ENCODE data around the gene RBMXL3.

The RBMXL3 gene

DNA sequence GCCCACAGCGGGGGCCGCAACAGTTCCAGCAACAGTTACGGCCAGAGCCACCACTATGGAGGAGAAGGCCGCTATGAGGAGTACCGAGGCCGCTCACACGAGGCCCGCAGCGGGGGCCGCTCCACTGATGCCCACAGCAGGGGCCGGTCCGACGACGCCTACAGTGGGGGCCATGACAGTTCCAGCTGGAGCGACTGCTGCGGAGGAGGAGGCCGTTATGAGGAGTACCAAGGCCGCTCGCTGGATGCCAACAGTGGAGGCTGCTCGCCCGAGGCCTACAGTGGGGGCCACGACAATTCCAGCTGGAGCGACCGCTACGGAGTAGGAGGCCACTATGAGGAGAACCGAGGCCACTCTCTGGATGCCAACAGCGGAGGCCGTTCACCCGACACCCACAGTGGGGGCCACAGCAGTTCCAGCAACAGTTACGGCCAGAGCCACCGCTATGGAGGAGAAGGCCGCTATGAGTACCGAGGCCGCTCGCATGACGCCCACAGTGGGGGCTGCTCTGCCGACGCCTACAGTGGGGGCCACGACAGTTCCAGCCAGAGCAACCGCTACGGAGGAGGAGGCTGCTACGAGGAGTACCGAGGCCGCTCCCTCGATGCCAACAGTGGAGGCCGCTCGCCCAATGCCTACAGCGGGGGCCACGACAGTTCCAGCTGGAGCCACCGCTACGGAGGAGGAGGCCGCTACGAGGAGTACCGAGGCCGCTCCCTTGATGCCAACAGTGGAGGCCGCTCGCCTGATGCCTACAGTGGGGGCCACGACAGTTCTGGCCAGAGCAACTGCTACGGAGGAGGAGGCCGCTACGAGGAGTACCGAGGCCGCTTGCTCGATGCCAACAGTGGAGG lies 1.7 kb downstream of the RBMXL3 start:
- Histone ChIP-seq H3K4me3 (ENCODE audit: low read depth, low read length, poor library complexity, severe bottlenecking) (no peak overlapping the region), H3K27ac (ENCODE audit: low read depth, low read length, poor library complexity, severe bottlenecking) (no peak overlapping the region), H4K20me1 (ENCODE audit: insufficient read depth, low read length) (no peaks in the 10 kb centered on the region), H3F3A (ENCODE audit: insufficient read depth, low read length) (no peaks in the 10 kb centered on the region), H3K9me3 (ENCODE audit: low read length) (no peaks in the 10 kb centered on the region), H3K9ac (ENCODE audit: low read length) (no peak overlapping the region), H3K79me2 (ENCODE audit: insufficient read depth, low read length) (no peaks in the 10 kb centered on the region), H3K9me2 (ENCODE audit: low read depth, low read length) (no peaks in the 10 kb centered on the region), H3K4me1 (ENCODE audit: insufficient read depth, low read length, severe bottlenecking) (no peaks in the 10 kb centered on the region), H3K36me3 (ENCODE audit: insufficient read depth, low read length) (no peaks in the 10 kb centered on the region), H2AFZ (ENCODE audit: low read length) (no peak overlapping the region), H3K4me2 (ENCODE audit: low read length) (no peak overlapping the region), H3K27me3 (ENCODE audit: insufficient read depth, low read length) (no peaks in the 10 kb centered on the region)
- no peak for TF ChIP-seq EZH2 (IDR thresholded peaks at IDR 0.05; ENCODE audit: borderline replicate concordance, low read length)
- TF ChIP-seq, protein P1, sequence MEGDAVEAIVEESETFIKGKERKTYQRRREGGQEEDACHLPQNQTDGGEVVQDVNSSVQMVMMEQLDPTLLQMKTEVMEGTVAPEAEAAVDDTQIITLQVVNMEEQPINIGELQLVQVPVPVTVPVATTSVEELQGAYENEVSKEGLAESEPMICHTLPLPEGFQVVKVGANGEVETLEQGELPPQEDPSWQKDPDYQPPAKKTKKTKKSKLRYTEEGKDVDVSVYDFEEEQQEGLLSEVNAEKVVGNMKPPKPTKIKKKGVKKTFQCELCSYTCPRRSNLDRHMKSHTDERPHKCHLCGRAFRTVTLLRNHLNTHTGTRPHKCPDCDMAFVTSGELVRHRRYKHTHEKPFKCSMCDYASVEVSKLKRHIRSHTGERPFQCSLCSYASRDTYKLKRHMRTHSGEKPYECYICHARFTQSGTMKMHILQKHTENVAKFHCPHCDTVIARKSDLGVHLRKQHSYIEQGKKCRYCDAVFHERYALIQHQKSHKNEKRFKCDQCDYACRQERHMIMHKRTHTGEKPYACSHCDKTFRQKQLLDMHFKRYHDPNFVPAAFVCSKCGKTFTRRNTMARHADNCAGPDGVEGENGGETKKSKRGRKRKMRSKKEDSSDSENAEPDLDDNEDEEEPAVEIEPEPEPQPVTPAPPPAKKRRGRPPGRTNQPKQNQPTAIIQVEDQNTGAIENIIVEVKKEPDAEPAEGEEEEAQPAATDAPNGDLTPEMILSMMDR (IDR thresholded peaks at IDR 0.05; ENCODE audit: low read length) = no peak

DNA sequence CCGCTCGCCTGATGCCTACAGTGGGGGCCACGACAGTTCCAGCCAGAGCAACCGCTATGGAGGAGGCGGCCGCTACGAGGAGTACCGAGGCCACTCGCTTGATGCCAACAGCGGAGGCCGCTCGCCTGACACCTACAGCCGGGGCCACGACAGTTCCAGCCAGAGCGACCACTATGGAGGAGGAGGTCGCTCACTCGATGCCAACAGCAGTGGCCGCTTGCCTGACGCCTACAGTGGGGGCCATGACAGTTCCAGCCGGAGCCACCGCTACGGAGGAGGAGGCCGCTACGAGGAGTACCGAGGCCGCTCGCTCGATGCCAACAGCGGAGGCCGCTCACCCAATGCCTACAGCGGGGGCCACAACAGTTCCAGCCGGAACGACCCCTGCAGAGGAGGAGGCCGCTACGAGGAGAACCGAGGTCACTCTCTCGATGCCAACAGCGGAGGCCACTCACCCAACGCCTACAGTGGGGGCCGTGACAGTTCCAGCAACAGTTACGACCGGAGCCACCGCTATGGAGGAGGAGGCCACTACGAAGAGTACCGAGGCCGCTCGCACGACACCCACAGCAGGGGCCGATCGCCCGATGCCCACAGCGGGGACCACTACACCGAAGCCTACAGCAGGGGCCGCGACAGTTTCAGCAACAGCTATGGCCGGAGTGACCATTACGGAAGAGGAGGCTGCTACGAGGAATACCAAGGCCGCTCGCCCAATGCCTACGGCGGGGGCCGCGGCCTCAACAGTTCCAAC lies 2.5 kb downstream of the RBMXL3 start:
- no peak overlapping the region for H2AFZ ChIP-seq (ENCODE audit: low read length)
- H3K27ac ChIP-seq (ENCODE audit: low read depth, low read length, poor library complexity, severe bottlenecking) = no peak overlapping the region
- H3F3A ChIP-seq (ENCODE audit: insufficient read depth, low read length) = no peaks in the 10 kb centered on the region
- no peaks in the 10 kb centered on the region for H3K4me1 ChIP-seq (ENCODE audit: insufficient read depth, low read length, severe bottlenecking)
- no peak overlapping the region for H3K4me2 ChIP-seq (ENCODE audit: low read length)
- no peak overlapping the region for H3K4me3 ChIP-seq (ENCODE audit: low read depth, low read length, poor library complexity, severe bottlenecking)
- no peaks in the 10 kb centered on the region for H3K9me2 ChIP-seq (ENCODE audit: low read depth, low read length)
- no peak overlapping the region for H3K9ac ChIP-seq (ENCODE audit: low read length)
- no peaks in the 10 kb centered on the region for H3K9me3 ChIP-seq (ENCODE audit: low read length)
- H4K20me1 ChIP-seq (ENCODE audit: insufficient read depth, low read length) = no peaks in the 10 kb centered on the region
- H3K79me2 ChIP-seq (ENCODE audit: insufficient read depth, low read length) = no peaks in the 10 kb centered on the region
- no peaks in the 10 kb centered on the region for H3K36me3 ChIP-seq (ENCODE audit: insufficient read depth, low read length)
- no peaks in the 10 kb centered on the region for H3K27me3 ChIP-seq (ENCODE audit: insufficient read depth, low read length)
- no peak for TF ChIP-seq EZH2 (IDR thresholded peaks at IDR 0.05; ENCODE audit: borderline replicate concordance, low read length)
- TF ChIP-seq, protein P1 (IDR thresholded peaks at IDR 0.05; ENCODE audit: low read length) = no peak

DNA sequence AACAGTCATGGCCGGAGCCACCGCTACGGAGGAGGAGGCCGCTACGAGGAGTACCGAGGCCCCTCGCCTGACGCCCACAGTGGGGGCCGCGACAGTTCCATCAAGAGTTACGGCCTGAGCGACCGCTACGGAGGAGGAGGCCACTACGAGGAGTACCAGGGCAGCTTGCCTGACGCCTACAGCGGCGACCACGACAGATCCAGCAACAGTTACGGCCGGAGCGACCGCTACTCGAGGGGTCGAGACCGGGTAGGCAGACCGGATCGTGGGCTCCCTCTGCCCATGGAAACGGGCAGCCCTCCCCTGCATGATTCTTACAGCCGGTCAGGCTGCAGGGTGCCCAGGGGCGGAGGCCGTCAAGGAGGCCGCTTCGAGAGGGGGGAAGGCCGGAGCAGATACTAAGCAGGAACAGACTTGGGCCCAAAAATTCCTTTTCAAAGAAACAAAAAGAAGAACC lies 3.1 kb downstream of the RBMXL3 start:
- Histone ChIP-seq H3K36me3 (ENCODE audit: insufficient read depth, low read length) (no peaks in the 10 kb centered on the region), H3K27ac (ENCODE audit: low read depth, low read length, poor library complexity, severe bottlenecking) (no peak overlapping the region), H3K4me2 (ENCODE audit: low read length) (no peak overlapping the region), H2AFZ (ENCODE audit: low read length) (no peak overlapping the region), H3K4me1 (ENCODE audit: insufficient read depth, low read length, severe bottlenecking) (no peaks in the 10 kb centered on the region), H4K20me1 (ENCODE audit: insufficient read depth, low read length) (no peaks in the 10 kb centered on the region), H3K9me3 (ENCODE audit: low read length) (no peaks in the 10 kb centered on the region), H3F3A (ENCODE audit: insufficient read depth, low read length) (no peaks in the 10 kb centered on the region), H3K79me2 (ENCODE audit: insufficient read depth, low read length) (no peaks in the 10 kb centered on the region), H3K4me3 (ENCODE audit: low read depth, low read length, poor library complexity, severe bottlenecking) (no peak overlapping the region), H3K9ac (ENCODE audit: low read length) (no peak overlapping the region), H3K9me2 (ENCODE audit: low read depth, low read length) (no peaks in the 10 kb centered on the region), H3K27me3 (ENCODE audit: insufficient read depth, low read length) (no peaks in the 10 kb centered on the region)
- TF ChIP-seq EZH2 (IDR thresholded peaks at IDR 0.05; ENCODE audit: borderline replicate concordance, low read length) = no peak
- TF ChIP-seq, protein P1 (IDR thresholded peaks at IDR 0.05; ENCODE audit: low read length) = no peak
